Panc1 (cell line): ENCODE measurements around the gene AKT1.

Experiments
- CTCF ChIP-seq: fragments of 450-650 bp; IDR thresholded peaks from 2 replicates; pipeline ENCODE4 v1.5.1; 2017; ENCODE audit warnings: mild to moderate bottlenecking
- POLR2AphosphoS5 ChIP-seq: IDR thresholded peaks from 2 replicates; pipeline ENCODE4 v1.6.1; 2012; ENCODE audit warnings: mild to moderate bottlenecking, low read depth, low read length, moderate library complexity
- REST ChIP-seq, 2 experiments: IDR thresholded peaks; 2 replicates each; pipeline ENCODE4 v1.6.1; 2011 to 2012; ENCODE audit warnings: low read depth in 2 of 2, control low read depth in 1 of 2, low read length in 1 of 2, mild to moderate bottlenecking in 1 of 2, moderate library complexity in 1 of 2; ENCODE audit not compliant: insufficient read depth in 1 of 2
- SIN3A ChIP-seq: IDR thresholded peaks from 2 replicates; pipeline ENCODE4 v1.6.1; 2012; ENCODE audit warnings: low read depth, mild to moderate bottlenecking, low read length, moderate library complexity, borderline replicate concordance; ENCODE audit not compliant: insufficient read depth

DNA sequence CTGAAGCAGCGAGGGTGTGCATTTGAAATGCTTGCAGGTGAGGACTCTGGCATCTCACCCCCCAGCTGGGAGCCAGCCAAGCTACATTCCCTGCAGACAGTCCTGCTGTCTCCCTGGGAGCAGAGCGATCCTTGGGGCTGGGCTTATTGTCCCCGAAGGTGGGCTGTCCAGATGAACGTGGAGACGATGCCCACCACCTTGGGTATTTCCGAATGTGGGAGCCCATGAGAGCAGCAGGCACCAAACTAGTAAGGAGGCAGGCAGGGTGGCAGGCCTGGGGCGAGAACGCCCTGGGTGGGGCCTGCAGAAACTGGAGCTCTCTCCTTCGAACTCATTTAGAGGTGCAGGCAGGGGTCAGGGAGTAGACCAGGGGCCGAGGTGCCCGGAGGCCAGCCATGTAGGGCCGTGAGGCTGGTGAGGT, 23.8 kb upstream of the AKT1 start:
- TF ChIP-seq CTCF (no peak), POLR2AphosphoS5 (no peak), REST (IDR thresholded peaks at IDR 0.05; ENCODE audit: insufficient read depth in 1 of 2, low read depth in 2 of 2, low read length in 1 of 2) (no peak), SIN3A (no peak)
